RKO (cell line): ENCODE measurements around the gene DMWD.

ENCODE experiments used
- DNase-seq: peaks from one replicate; pipeline ENCODE4 v3.0.0-alpha.2; 2016; ENCODE audit warnings: low spot score

DMWD gene, protein sequence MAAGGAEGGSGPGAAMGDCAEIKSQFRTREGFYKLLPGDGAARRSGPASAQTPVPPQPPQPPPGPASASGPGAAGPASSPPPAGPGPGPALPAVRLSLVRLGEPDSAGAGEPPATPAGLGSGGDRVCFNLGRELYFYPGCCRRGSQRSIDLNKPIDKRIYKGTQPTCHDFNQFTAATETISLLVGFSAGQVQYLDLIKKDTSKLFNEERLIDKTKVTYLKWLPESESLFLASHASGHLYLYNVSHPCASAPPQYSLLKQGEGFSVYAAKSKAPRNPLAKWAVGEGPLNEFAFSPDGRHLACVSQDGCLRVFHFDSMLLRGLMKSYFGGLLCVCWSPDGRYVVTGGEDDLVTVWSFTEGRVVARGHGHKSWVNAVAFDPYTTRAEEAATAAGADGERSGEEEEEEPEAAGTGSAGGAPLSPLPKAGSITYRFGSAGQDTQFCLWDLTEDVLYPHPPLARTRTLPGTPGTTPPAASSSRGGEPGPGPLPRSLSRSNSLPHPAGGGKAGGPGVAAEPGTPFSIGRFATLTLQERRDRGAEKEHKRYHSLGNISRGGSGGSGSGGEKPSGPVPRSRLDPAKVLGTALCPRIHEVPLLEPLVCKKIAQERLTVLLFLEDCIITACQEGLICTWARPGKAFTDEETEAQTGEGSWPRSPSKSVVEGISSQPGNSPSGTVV

DNA sequence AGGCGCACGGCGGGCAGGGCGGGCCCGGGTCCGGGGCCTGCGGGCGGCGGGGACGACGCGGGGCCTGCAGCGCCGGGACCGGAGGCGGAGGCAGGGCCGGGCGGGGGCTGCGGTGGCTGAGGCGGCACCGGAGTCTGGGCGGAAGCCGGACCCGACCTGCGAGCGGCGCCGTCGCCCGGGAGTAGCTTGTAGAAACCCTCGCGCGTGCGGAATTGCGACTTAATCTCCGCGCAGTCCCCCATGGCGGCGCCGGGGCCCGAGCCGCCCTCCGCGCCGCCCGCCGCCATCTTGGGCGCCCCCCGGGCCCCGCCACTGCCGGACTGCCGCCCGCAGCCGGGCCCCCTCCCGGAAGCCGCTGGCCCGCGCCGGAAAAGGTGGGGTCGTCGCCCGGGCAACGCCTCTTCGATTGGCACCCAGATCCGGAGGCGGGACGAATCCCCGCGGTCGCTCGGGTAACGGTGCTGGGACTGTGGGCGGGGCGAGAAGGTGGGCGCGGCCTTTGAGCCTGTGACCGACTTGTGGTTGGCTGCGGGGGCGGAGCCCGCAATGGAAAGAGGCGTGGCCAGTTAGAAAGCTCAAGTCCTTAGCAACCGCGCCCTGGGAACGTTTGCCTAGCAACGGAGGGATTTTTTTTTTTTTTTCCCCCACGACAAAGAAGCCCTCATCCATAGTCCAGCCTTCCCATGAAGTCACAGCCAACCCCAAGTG, at the start of gene DMWD:
DMWD (minus strand) TSS at position 376 of the 708 bp plus-strand sequence; CDS start at position 287, 89 bp downstream.
- DNase-seq: peak; percentile 98

DNA sequence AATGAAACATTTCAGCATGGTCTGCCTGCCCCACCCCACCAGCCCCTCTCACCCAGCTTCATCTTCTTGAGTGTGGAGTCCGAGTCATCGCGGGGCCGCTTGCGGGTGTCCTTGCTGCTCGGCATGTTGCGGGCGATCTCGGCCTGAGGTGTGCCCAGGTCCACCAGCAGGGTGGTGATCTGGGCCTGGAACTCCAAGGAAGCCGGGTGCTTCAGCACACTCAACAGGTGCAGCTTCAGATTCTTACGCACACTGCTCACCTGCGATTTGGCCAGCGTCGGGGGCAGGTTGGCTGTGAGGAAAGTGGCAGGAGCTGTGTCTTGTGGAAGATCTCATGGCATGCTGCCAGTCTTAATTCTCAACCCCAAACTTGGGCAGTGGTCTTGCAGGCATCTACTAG, 49.6 kb upstream of the DMWD start:
- no peak for DNase-seq

DNA sequence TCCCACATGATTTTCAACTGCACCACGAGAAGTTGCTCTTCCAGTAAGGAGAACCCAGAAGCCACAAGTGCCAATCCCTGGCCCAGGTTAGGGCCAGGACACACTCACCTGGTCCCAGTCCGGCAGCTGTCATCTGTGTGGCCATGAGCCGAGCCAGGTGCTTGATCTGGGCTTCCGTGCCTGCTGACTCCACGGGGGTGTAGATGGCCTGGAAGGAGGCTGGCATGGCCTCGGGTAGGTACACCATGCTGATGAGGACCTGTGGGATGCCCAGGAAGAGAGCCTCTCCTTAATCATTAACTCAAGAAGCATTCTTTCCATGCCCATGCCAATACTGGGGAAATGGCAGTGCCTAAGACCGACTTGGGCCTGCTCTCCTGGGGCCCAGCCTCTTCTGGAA, 42.3 kb upstream of the DMWD start:
- DNase-seq: no peak

DNA sequence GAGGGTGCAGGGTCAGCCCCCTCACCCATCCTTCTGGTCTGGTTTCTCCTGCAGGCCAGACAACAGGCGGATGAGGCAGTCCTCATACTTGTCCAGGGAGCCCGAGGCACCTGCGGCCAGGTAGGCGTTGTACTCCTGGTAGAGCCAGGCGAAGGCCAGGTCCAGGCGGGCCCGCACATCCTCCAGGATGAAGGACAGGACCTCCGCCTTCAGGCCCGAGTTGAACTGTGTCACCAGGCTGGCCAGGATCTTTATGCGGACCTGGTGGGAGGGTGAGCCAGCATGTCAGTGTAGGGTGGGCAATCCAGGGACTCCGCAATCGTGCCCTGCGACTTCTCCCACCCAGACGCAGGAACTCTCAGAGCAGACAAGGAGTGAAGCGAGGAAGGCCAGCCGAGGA, 36.3 kb upstream of the DMWD start:
- DNase-seq: no peak

DNA sequence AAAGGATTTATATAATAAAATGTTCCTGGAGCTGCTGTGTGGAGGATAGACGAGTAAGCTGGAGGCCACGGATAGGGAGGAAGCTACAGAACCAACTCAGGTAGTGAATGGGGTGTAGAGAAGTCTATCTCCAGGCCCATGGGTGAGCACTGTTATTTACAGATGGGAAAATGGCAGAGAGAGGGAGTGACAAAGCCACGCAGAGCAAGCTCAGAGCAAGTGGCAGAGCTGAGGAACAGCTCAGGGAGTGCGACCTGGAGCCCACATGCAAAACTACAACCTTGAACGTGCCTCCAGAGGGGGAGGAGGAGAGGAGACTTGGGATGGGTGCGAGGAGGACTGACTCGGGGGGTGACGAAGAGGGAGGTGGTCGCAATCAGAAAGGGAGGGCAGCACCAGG, 35.9 kb upstream of the DMWD start:
- DNase-seq: no peak

DNA sequence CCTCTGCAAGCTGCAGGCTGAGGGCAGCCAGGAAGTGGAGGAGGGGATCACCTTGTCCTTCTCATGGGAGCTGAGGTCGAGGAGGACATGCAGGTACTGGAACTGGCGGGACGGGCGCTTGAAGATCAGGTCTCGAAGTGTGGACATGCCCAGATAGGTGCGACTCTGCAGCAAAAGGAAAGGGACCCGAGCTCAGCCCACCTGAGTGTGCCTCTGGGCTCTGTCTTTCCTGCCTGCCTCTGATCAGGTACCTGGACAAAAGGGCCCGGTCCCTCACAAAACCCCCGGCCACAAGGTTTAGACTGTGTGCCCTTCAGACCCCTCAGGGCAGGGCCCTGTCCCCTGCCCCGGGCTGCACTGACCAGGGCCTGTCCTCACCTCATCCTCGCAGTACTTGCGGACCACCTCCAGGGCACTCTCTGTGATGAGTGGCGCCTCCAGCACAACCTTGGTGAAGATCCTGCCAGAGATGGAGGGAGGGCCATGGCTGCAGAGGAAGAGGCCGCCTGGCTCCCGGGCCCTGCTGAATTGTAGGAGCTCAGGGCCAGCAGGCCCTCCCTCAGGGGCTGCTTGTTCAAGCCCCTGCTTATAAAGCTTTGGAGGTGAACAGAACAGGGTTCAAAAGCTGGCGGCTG, 34.9 kb upstream of the DMWD start:
- no peak for DNase-seq

DNA sequence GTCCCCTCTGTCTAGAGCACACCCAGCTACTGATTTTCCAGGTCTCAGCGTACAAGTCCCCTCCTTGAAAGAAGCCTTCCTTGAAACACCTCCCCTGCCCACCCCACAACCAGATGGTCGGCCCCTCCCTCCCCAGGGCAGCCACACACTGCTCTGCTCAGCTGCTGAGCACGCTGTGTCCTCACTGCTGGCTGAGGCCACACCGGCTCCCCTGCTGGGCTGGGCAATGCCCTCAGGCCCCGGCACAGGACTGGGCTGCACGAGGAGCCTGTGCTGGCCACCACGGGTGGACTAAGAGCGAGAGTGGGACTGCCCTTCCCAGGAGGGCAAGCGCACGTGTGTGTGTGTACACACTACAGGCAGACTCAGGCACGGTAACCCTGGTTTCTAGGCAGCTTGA, 34.3 kb upstream of the DMWD start:
- DNase-seq: no peak

DNA sequence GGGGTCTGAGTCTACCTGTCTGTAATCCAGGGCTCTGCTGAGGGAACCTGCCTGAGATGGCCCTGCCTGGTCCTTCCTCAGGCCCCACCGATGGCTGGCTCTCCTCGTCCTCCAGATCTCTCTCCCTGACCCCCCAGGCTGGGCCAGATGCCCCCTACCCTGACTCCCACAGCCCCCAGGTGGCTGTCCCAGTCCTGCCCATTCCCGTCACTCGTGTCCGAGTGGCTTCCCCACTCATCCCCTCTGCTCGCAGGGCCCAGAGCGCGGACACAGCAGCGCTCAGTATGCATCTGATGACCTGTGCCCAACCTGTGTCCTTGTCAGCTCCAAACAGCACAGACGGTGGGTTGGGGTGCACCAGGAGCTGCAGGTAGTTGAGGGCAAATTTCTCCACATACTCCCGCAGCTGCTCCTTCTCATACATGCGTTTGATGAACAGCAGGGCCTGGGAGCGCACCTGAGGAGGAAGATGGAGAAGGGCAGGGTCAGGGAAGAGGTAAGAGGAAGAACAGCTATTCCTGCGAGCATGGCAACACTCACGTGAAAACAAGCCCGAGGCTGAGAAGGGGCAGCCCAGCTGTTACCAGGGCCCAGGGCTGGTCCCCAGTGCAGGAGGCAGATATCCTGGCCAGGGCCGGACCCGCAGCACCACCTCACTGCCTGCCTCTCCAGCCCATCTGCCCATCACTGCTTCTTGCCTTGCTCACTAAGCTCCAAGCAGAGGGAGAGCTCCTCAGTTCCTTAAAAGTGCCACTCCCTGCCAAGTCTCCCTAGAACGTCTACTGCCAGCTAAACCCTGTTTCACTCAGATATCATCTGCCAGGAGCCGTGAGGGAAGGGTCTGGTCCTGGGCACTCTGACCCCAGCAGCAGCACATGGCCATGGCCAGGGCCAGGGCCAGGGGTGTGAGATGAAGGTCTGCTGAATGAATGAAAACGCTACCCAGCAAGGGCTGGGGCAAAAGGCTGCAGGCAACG, 33.6 kb upstream of the DMWD start:
- no peak for DNase-seq

DNA sequence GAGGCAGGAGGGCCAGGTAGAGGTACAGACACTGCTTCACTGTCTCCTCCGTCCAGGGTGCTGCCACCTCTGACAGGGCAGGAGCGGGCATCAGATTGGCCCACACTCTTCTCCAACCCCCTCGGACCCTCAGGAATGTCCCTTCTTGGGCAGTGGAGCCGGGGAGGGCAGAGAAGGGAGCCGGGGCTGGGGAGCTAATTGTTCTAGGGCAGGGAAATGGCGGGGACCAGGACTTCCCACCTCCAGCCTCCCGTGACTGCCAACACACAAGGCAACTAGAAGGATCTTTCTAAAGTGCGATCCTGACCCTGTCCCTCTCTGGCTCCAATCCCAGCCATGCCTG, 32.6 kb upstream of the DMWD start:
- no peak for DNase-seq

DNA sequence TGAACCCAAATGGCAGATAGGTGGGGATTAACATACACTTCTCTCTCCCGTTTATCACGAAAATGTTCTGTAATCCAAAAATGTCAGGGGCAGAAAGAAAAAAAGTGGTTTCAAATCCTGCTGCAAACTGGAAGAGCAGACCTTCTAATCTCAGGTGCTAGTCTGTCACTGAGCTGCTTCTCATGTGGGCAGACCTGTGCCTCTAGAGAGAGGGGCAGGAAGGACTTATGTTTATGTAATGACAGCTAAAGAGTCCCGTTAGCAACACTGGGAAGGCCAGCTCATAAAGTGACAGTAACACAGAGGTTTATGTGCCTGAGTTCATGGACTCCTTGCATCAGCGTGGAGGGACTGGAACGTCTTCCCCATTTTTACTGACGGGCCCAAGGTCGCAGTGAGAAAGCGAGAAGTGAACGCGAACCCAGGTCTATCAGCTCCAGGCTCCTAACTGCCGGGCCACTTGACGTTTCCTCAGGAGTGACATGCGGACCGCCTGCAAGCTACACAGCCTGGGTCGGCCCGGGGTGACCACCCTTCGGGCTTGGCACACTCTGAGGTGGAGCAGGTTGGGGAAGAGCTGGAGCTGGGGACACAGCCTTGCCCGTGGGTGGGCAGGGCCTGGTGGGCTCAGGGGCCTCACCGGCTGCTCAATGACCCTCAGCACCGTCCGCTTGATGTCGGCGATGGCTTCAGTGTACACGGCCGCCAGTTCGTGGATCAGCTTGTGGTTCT, 32.1 kb upstream of the DMWD start:
- DNase-seq: no peak

DNA sequence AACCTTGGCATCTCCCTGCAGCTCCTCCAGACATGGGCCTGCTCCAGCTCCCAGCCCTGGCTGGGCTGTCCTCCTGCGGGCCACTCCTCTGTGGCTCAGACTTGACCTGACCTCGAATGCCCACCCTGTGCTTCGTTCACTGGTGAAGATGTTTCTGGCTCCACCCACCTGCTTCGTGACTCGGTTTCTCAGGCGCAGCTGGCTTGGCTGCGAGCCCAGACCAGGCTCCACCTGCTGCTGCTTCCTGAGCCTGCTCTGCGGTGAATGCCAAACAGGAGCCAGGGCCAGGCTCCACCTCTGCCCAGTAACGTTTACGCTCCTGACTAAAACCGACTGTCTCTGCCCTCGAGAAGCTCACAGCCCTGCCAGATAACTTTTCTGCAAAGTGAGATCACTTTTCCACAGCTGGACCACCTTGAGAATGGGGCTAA, 31.4 kb upstream of the DMWD start:
- DNase-seq: no peak

DNA sequence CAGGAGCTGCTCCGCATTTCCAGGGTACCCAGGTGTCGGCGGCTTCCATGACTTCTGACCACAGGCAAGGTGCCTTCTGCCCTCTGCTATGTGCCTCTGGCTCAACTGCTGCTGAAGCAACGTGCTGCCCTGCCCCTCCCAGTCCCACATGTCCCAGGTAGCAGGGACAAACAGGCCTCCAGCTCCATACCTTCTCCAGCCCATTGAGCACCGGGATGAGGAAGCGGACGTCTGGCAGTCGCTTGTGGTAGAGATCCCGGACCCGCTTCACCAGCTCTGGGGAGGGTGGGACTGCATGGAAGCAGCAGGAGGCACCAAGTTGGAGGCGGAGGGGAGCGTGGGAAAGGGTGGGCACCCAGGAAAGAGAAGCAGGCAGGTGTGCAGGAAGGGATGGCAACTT, 30.5 kb upstream of the DMWD start:
- DNase-seq: no peak

DNA sequence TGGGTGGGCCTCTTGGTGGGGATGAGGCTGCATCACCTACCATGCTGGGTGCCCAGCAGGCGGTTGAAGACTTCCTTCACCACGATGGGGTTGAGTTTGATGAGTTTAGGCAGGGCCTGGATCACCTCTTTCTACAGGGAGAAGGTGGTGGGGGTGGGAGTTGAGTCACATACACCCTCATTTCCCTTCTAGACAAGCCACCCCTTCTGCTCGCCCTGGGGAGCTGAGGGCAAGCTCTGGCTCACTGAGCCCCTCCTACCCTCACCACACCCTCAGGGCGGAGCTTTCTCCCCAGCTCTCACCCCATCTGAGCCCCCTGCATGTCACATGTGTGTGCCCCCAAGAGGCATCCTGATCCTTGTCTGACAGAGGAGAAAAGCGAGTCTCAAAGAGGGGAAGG, 30.1 kb upstream of the DMWD start:
- DNase-seq: no peak

DNA sequence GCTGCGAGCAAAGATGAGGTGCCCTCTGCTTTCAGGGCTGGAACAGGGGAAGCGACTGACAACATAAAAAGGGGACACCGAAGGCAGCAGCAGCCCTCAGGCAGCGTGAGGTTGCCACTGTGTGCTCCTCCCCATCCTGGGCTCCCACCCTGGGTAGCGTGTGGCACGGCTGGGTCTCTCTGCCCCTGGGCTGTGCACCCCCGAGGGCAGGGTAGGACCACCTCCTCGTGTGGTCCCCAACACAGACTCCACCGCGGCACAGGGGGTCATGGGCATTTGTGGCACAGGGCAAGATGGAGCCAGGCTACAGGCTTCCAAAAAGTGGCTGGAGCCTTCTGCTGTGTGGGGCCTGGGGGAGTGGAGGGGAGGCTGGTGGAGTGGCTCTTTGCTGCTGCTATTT, 28.9 kb upstream of the DMWD start:
- DNase-seq: no peak

DNA sequence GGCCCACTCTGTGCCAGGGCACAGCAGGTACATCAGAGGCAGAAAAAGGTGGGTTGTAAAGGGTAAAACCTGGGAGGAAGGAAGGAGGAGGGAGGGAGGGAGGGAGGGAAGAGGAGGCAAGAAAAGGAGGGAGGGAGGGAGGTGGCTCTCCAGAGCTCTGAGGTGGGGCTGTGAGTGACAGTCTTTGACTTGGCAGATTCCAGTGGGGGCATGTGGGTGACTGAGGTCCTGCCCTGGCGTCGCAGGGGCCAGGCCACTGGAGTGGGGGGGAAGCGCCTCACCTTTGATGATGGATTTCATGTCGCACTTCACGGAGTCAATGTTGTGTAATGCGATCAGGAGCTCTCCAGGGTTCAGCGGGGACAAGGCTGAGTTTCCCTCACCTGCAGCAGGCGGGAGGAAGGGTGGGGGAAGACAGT, 28.5 kb upstream of the DMWD start:
- DNase-seq: no peak

DNA sequence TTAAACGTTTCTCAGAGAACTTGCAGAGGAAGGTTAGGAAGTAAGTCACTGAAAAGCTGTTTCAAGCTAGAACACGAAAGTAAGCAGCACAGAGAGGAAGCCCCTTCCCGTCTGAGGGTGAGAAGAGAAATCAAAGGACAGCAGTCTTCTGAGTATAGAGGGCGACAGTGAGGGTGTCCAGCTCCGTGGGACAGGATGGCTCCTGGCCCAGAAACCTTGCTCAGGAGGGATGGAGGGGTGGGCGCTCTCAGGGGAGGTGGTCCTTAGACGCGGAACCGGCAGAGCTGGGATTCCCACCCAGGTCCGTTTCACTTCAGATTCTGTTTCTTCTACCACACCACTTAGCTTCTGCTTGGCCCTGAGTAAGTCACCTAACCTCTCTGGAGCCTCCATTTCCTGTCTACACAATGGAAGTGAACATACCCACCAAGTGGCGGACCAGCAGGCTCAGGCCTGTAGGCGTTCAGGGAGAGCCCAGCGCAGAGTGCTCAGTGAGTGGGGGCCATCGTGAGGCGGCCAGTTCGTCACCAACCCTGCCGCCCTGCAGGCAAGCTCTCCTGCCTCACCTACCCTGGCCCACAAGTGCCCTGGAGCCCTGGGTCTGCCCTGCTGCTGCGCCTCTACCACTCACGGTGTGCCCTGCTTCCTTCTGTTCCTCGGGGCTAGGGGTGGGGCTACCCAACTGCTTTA, 27.9 kb upstream of the DMWD start:
- DNase-seq: no peak

DNA sequence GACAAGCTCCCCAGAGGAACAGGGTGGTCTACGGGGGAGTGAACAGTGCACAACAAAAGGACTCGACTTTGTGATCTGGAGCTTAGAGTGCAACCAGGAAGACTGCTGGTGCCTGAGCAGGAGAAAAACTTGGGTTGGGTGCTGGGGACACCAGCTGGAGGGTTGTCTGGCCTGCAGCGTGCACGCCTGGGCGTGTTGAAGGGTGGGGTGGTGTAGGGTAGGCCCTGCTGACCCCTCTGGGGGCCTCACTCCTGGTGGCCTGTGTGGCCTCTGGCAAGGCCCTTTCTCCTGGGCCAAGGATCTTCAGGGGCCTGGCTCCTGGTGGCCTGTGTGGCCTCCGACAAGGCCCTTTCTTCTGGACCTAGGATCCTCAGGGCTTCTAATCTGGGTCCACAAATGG, 27.1 kb upstream of the DMWD start:
- no peak for DNase-seq

DNA sequence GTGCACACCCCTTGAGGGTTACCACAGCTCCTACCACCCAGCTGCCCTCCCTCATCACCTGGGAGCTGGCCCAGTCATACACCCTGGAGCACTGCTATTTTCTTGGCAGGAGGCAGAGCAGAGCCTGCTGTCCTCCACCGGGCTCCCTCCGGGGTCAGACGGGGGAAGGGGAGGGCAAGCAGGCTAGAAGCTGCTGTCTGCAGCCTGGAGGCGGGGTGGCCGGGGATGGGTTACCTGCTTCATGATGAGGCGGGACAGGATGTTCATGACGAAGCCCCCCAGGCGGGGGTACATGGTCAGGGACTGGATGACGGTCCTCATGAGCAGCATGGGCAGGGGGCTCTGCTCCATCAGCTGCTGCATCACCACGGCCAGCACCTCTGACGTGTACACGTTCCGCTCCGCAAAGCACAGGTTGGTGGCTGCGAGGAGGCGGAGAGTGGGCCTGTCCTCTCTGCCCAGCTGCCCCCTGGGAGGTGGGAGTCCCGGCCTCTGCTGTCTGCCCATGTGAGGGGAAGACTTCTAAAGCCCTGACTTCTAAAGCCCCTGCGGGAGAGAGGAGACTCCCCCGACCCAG, 25.2 kb upstream of the DMWD start:
- DNase-seq: no peak

DNA sequence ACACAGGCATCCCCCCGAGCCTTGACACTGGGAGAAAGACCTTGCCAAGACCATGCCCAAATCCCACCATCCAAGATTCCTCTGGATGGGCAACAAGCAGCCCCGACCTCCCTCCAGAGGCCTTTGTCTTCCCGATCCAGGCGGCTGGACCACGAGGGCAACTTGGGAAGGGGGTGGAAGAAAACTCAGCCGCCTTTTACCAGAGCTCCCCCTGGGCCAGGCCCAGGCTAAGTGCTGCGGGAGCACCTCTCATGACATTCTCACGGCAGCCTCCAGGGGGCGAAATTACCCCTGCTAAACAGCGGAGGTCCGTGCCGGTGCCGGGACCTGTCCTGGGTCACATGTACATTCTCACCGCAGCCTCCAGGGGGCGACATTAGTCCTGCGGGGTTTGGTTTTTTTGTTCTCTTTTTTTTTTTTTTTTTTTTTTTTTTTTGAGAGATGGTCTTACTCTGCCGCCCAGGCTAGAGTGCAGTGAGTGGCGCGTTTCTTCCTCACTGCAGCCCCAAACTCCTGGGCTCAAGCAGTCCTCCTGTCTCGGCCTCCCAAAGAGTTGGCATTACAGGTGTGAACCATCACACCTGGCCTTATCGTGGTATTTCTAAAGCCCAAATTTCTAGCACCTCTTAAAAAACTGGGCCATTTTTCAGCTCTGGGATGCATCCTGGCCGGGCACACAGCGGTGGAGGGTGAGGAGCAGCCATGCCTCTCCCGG, 24.5 kb upstream of the DMWD start:
- DNase-seq: peak; percentile 95
